Measurements from ENCODE around the gene MRPS21. TPM values are rescaled to one million over a fixed set of nuclear protein-coding genes. Genes with fewer than 3 reads are reported as not detected.
A peak's percentile ranks its signal among the peaks of the same experiment; 100 is the strongest.

The MRPS21 gene
- total RNA-seq (2021; fragmentation: NEBNext Ultra II Directional; extraction: Animal tissue kit (Norgen Biotek cat#: 25700)): 99.8 and 104 TPM in 2 replicates
- 59.0 and 81.9 TPM in 2 replicates for polyA plus RNA-seq (2011; rRNA removed)
- 106 TPM for polyA plus RNA-seq (2011; cell fraction: cytosol; rRNA removed)
- 87.5 TPM for polyA plus RNA-seq (2011; cell fraction: nucleus; rRNA removed)
- 81.5 to 134 TPM (median 118 TPM) in 4 replicates for polyA plus RNA-seq (2012, experiment 1 of 2)
- polyA plus RNA-seq (2012, experiment 2 of 2): 69.8 TPM
- 160 TPM for polyA plus RNA-seq (2013, experiment 1 of 2)
- polyA plus RNA-seq (2013, experiment 2 of 2): 157 TPM
- polyA minus RNA-seq (2011; rRNA and poly(A)+ RNA removed): 26.2 and 30.7 TPM in 2 replicates
- 23.5 TPM for polyA minus RNA-seq (2011; cell fraction: cytosol; rRNA and poly(A)+ RNA removed)
- 44.6 TPM for polyA minus RNA-seq (2011; cell fraction: nucleus; rRNA and poly(A)+ RNA removed)
- long read RNA-seq, experiment 1, transcript MRPS21-201 (2 exons, 1,462 nt): major isoform, 42 of 84 reads
- long read RNA-seq, experiment 1, transcript MRPS21-202 (3 exons, 1,226 nt): minor isoform, 28 of 84 reads
- long read RNA-seq, experiment 1, partial matches to known transcripts: 0 of 84 reads
- long read RNA-seq, experiment 1, other reads (novel, unspliced or antisense): 14 of 84 reads
- long read RNA-seq, experiment 2, transcript MRPS21-201 (2 exons, 1,462 nt): major isoform, 94 of 113 reads
- long read RNA-seq, experiment 2, transcript MRPS21-202 (3 exons, 1,226 nt): minor isoform, 15 of 113 reads
- long read RNA-seq, experiment 2, partial matches to known transcripts: 1 of 113 reads
- long read RNA-seq, experiment 2, other reads (novel, unspliced or antisense): 3 of 113 reads

GRCh38 chr1:150293433-150294253 lies at the start of gene MRPS21:
Gene MRPS21, plus strand, starts transcription at chr1:150293861. Its CDS starts 506 bp downstream, at chr1:150294367.
- Histone ChIP-seq H3K4me2 (ENCODE audit: insufficient read depth in 1 of 2, low read depth in 2 of 2, low read length in 2 of 2) (peak within 1 kb of the TSS; percentile 72 to 78), H2AFZ (ENCODE audit: low read length) (peak within 1 kb of the TSS; percentile 71), H3K27ac (ENCODE audit: low read depth, low read length) (peak within 1 kb of the TSS; percentile 90), H3K79me2 (ENCODE audit: control insufficient read depth in 1 of 2, insufficient read depth in 2 of 2, low read length in 2 of 2) (peaks cover 4 to 34% of the 10 kb centered on the region in 2 experiments; a peak in 3 of 4 replicates), H3K18ac (ENCODE audit: extremely low read depth, low read length) (0 out of 2 replicates have a peak within 1 kb of the TSS, but pooled peaks have one; percentile 39), H3K36me3 (ENCODE audit: control insufficient read depth in 2 of 4, insufficient read depth in 4 of 4, low read length in 3 of 4) (peaks cover 15 to 29% (median 19%) of the 10 kb centered on the region in 4 experiments; a peak in 7 of 8 replicates), H2BK20ac (ENCODE audit: low read length) (no peak within 1 kb of the TSS), H3K27me3 (replicated peaks in 1 of 4; ENCODE audit: control insufficient read depth in 3 of 4, extremely low read depth in 1 of 4, insufficient read depth in 3 of 4, low read length in 3 of 4) (no peaks in the 10 kb centered on the region), H3K23me2 (ENCODE audit: low read depth, low read length) (no peaks in the 10 kb centered on the region; the same call in 1 of the 2 replicates), H4K8ac (ENCODE audit: extremely low read depth, insufficient read depth, low read length) (peak within 1 kb of the TSS; percentile 99; the same call in 1 of the 2 replicates), H3K23ac (ENCODE audit: insufficient read length) (no peak within 1 kb of the TSS), H2BK5ac (ENCODE audit: low read depth, low read length) (peak within 1 kb of the TSS; percentile 0; the same call in 1 of the 2 replicates), H2BK15ac (ENCODE audit: low read length) (0 out of 2 replicates have a peak within 1 kb of the TSS, but pooled peaks have one; percentile 93), H2BK120ac (replicated peaks; ENCODE audit: low read depth, low read length) (no peak within 1 kb of the TSS), H3K79me1 (ENCODE audit: low read depth, low read length) (no peaks in the 10 kb centered on the region), H3K4me3 (ENCODE audit: extremely low read depth in 1 of 4, insufficient read depth in 2 of 4, low read depth in 3 of 4, low read length in 4 of 4) (peak within 1 kb of the TSS; percentile 79 to 100 (median 90)), H2AK5ac (ENCODE audit: low read depth, low read length) (peak within 1 kb of the TSS; percentile 18), H3K4me1 (replicated peaks in 1 of 4; ENCODE audit: control insufficient read depth in 3 of 4, insufficient read depth in 4 of 4, low read length in 3 of 4) (no peaks in the 10 kb centered on the region; a peak in 2 of 7 replicates), H4K5ac (ENCODE audit: insufficient read length, low read depth, low read length) (peak within 1 kb of the TSS; percentile 56), H3K4ac (replicated peaks; ENCODE audit: insufficient read length, low read depth, low read length) (peak within 1 kb of the TSS; percentile 48), H4K20me1 (replicated peaks in 1 of 2; ENCODE audit: control insufficient read depth in 1 of 2, insufficient read depth in 2 of 2, low read length in 2 of 2) (no peaks in the 10 kb centered on the region), H3K14ac (ENCODE audit: insufficient read length) (no peak within 1 kb of the TSS), H3K9me3 (ENCODE audit: insufficient read depth in 2 of 2, low read depth in 1 of 2, low read length in 1 of 2) (no peaks in the 10 kb centered on the region), H3K9ac (replicated peaks in 1 of 4; ENCODE audit: extremely low read depth in 1 of 4, low read depth in 3 of 4, low read length in 3 of 4) (peak within 1 kb of the TSS; percentile 71 to 97 (median 94)), H2BK12ac (ENCODE audit: low read depth, low read length) (peak within 1 kb of the TSS; percentile 80), H3K56ac (replicated peaks; ENCODE audit: insufficient read length, low read depth, low read length) (peak within 1 kb of the TSS; percentile 7), H4K91ac (replicated peaks; ENCODE audit: insufficient read length, low read length) (peak within 1 kb of the TSS; percentile 23)
- DNase-seq (ENCODE audit: low read depth in 1 of 2, low spot score in 2 of 2) (peak; percentile 70 to 88), FAIRE-seq (peak; percentile 57)
- 11% methylated on average over 43 of the region's 43 CpGs; no CpG with 5 or more reads in 1 of the 2 experiments for WGBS, 2 experiments (ENCODE audit: extremely low coverage in 1 of 2, insufficient coverage in 1 of 2, insufficient read length in 1 of 2, insufficient replicate concordance in 2 of 2, low coverage in 1 of 2, low lambda C conversion rate in 2 of 2, missing lambda C conversion rate in 1 of 2)
- CTCF ChIA-PET (ENCODE audit: partially characterized antibody): no interaction called here
- POLR2A ChIA-PET (ENCODE audit: partially characterized antibody): interaction anchor here (25.2 kb wide), 1 partner anchor 36 kb away, joined by 535 read pairs; the partner anchor contains the start of gene CA14
- peak; percentile 41; the same call in 1 of the 2 replicates for TF ChIP-seq E2F6 (IDR thresholded peaks at IDR 0.05)
- 0 out of 2 replicates have a peak, but pooled peaks have one; percentile 39 for TF ChIP-seq CHD2 (IDR thresholded peaks at IDR 0.05; ENCODE audit: low read length)

All from H1 (cell line).